ENCODE measurements around the gene POFUT1.
"Not testable (repeated sequence)": the region's sequence is repeated elsewhere in the genome, so short reads cannot be mapped to it uniquely, and the experiment has no call there.

Gene POFUT1

GRCh38 chr20:32189691-32190615, 17.7 kb upstream of the POFUT1 start:
- FAIRE-seq: no peak

- FAIRE-seq: no peak
Measured at GRCh38 chr20:32190616-32191415, 16.9 kb upstream of the POFUT1 start.

DNA sequence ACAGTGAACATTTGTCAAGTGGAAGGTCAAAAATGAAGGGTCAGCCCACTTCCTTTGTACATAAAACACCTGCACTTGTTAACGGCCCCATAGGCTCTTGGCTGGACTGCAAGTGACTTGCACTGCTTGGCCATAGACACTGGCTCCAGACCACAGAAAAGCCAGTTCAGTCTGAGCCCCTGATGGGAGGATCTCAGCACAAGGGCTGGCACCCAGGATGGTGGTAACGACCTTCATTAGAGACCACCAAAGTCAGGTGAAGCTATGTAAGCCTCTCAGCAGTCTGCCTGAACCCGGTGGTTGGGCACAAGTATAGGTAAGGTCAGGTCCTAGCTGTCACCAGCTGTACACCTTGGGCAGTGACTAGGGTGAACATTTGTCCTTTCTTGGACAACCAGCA, 16.3 kb upstream of the POFUT1 start:
- no peak for FAIRE-seq

- FAIRE-seq: no peak
Measured at GRCh38 chr20:32191873-32192272, 15.8 kb upstream of the POFUT1 start.

GRCh38 chr20:32192698-32193097, 15.0 kb upstream of the POFUT1 start:
- no peak for FAIRE-seq

DNA sequence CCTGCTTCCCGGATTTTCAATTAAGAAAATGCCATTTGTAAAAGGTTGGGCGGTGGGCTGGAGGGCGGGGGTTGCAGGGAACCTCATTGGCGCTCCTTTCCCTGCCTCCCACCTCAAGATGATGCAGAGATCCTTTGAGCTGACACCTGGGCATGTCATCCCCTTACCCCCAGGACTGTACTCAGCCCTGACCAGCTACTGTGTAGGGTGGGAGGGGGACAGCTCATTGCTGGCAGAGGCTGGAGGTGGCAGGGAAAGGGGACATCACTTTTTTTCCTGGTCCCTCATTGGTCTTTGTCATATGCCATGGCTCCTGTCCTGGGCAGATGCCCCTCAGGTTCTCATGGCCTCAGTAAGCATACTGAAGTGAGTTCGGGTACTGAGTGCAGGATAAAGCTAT, 14.3 kb upstream of the POFUT1 start:
- FAIRE-seq: not testable (repeated sequence)

DNA sequence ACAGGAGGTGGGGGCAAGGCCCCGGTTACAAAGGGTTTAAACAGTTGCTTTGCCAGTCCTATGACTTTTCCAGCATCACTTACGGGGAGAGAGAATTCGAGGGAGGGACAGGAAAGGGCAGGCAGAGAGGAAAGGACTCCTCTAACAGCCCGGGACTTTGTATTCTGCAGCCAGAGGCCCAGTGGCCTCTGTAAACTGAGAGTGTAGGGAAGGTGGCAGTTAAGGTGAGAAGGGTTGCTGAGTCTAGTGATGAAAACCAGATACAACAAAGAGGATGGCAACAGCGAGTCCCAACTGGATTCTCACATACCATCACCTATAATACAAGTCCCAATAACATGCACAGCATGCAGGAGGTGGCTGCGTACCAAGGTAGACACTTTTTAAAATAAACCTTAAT, 13.7 kb upstream of the POFUT1 start:
- no peak for FAIRE-seq

- no peak for FAIRE-seq
Measured at GRCh38 chr20:32195581-32195980, 12.1 kb upstream of the POFUT1 start.

DNA sequence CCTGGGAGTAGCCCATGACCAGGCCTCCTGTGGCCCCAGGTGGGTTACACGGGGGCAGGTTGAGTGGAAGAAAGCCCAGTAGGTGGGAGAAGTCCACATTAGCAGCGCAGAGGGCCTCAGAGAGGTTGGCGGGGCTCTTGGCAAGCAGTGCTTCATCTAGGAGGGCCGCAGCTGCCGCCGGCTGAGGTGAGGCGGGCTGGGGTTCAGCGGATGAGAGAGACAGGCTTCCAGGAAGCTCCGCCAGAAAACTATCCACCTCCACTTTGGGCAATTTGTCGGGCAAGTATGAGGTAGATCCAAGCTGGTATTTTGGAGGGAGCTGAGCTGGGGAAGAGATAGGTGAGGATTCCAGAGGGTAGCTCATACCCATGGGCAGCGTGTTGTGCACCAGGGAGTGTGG, 11.1 kb upstream of the POFUT1 start:
- not testable (repeated sequence) for FAIRE-seq

GRCh38 chr20:32197136-32197535, 10.5 kb upstream of the POFUT1 start:
- not testable (repeated sequence) for FAIRE-seq

- FAIRE-seq: no peak
Measured at GRCh38 chr20:32199006-32199405, 8.7 kb upstream of the POFUT1 start.

DNA sequence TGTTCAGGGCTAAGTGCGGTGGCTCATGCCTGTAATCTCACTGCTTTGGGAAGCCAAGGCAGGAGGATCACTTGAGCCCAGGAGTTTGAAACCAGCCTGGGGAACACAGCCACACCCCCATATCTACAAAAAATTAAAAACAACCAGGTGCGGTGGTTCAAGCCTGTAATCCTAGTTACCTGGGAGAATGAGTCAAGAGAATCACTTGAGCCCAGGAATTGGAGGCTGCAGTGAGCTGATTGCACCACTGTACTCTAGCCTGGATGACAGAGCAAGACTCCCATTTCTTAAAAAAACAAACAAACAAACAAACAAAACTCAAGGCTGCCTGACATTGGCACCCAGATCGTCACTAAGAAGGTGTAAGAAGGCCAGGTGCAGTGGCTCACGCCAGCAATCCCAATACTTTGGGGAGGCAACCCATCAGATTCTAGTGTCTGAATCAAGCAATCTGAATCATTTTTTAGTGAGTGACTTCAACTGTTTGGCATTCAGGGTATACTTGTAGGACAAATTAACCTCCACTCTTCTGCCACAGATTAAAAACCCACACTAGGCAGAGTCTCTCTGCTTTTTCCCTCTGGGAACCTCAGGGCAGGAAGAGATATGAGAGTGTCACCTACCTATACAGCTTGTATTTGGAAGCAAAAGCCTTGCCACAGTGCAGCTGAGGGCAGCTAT, 6.2 kb upstream of the POFUT1 start:
- no peak for FAIRE-seq

GRCh38 chr20:32201977-32202363, 5.7 kb upstream of the POFUT1 start:
- FAIRE-seq: no peak

DNA sequence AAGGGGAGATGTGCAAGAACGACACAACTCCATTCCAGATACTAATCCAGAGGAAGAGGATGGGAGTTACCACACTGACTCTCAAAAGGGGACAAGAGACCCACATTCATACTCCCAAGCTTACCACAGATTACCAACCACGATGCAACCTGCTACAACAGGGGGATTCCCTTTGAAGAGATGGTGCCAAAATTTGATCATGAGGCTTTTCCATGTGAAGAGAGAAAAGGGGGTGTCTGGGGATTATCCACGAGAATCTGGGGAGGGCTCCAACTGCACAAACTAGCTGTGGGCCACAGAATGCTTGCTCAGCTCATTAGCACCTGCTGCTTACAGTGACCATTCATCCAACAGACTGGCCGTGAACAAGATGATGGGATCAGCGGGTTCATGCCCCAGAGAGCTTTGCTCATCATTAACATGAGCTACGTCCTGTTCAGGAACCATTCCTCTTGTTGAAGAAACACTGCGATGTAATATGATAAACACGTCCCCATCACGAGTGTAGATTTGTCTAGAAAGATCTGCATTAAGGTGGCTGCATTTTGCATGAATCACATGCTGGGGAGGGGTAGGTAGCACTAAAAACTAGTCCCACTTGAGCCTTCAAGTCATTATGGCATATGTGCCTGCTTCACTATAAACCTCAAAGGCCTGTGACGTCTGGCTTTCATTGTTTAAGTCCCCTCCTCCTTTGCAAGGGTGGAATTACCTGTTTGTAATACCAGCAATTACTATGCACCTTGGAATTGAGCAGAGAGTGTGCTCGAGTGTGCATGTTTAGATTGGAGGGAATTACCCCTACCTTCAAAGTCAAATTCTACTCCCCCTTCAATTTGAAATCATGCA, 4.1 kb upstream of the POFUT1 start:
- FAIRE-seq: no peak

GRCh38 chr20:32204205-32205109, 3.2 kb upstream of the POFUT1 start:
- FAIRE-seq: no peak

- FAIRE-seq: no peak
Measured at GRCh38 chr20:32205110-32205842, 2.4 kb upstream of the POFUT1 start.

DNA sequence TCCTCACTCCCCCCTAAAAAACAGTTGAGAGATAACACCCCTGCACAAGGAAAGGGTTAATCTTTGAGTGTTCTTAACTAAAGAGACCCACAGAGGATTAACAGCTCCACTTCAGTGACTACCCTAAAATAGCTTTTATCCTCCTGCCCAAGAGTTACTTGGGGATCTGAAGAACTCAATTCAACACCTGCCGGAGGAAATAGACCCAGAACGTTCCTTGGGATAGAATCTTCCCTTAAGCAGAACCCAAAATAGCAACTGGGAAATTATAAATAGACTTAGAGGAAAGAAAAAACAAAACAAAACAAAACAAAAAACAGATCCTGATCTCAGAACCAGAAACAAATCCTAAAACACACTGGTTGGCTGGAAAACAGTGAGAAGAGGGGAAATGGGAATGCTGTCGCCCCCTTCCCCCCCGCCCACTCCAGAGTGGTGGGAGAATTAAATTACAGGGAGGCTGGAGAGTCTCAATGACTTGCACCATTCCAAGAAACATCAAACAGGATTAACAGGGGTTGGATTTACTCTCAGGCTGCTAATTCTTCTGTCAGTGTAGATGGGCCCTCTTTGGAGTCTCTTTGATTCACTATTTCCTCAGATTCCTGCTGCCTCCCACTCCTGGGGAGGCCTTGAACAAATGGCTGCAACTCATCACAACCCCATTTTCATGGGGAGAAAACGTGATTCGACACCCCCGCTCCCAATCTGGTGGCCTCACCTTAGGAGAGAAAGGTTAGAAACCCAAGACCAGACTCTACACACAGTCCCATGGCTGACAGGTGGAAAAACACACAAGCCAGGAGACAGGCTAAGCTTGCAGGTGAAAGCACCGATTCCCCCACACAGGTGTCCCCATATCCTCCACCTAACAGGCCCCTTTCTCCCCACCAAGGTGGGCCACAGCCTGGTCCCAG, 1.6 kb upstream of the POFUT1 start:
- no peak for FAIRE-seq

DNA sequence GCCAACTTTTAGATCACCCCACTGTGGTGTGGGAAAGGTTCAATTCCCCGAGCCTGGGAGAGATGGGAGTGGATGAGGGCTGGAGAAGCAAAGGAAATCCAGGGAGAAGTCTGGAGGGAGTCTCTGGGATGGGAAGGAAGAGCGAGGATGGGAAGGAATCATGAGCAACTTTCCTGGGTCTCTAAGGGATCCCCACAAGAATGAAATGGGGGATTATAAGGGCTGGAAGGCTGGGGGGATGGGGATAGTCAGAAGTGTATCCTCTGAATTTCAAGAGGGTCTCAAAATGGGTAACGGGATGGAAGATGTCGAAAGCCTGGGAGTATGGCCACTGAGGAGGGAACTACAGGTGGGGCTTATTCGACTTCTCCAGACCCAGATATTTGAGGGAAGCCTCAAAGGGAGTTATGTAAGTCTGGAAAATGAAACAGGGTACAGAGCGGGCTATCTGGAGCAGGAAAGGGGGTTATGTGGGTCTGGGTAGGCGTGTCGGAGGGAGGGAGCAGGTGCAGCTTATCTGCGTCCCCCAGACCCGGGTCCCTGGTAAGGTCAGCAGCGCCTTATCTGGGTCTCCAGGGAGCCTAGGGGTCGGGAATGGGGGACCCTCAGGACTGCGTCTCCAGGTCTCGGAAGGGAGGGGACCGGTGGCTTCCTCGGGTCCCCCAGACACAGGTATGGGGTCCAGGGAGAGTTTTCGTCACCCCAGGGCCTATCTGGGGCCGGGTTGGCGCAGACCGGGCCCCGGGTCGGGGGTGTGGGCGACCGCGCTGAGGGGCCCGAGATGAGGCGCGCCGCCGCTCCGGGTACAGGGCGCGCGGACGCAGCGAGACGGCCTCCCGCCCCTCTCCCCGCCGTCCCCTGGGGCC, 687 bp upstream of the POFUT1 start:
- FAIRE-seq: no peak
